ENCODE results near the gene GABRD.
A peak's percentile ranks its signal among the peaks of the same experiment; 100 is the strongest.
"Not testable (repeated sequence)": the region's sequence is repeated elsewhere in the genome, so short reads cannot be mapped to it uniquely, and the experiment has no call there.

GABRD gene, protein sequence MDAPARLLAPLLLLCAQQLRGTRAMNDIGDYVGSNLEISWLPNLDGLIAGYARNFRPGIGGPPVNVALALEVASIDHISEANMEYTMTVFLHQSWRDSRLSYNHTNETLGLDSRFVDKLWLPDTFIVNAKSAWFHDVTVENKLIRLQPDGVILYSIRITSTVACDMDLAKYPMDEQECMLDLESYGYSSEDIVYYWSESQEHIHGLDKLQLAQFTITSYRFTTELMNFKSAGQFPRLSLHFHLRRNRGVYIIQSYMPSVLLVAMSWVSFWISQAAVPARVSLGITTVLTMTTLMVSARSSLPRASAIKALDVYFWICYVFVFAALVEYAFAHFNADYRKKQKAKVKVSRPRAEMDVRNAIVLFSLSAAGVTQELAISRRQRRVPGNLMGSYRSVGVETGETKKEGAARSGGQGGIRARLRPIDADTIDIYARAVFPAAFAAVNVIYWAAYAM

DNA sequence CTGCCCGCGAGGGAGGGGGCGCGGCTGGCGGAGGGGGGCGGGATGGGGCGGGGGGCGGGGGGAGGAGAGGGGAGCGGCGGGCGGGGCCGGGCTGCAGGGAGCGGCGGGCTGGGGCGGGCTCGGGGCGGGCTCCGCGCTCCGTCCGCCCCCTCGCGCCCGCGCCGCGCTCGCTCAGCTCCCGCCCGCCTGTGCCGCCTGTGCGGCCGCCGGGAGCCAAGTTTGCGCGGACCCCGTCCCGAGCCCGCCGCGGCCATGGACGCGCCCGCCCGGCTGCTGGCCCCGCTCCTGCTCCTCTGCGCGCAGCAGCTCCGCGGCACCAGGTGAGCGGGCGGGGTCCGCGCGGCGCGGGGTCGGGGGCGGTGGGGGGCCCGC is at the start of gene GABRD:
GABRD (plus strand) TSS at position 174 of the 372 bp plus-strand sequence; CDS start at position 253, 79 bp downstream.
- DNase-seq (ENCODE audit: low spot score), result peak; percentile 70

DNA sequence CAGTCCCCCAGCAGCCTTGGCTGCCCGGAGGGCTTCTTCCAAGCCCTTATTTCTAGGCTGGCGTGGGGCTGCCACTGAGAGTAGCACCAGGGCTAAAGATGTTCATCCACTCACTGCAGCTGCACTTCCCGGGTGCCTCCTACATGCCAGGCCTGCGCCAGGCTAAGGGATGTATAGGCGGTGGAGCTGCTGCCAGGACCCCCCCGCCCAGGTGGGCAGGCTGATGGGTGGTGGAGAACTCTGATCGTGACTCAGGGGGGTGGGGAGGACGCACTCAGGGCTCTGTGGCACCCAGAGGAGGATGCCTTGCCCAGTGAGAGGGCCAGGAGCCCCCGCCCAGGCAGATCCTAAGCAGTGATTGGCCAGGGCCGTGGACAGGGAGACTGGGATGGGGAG is 49.6 kb upstream of the GABRD start:
- DNase-seq (ENCODE audit: low spot score), result no peak

DNA sequence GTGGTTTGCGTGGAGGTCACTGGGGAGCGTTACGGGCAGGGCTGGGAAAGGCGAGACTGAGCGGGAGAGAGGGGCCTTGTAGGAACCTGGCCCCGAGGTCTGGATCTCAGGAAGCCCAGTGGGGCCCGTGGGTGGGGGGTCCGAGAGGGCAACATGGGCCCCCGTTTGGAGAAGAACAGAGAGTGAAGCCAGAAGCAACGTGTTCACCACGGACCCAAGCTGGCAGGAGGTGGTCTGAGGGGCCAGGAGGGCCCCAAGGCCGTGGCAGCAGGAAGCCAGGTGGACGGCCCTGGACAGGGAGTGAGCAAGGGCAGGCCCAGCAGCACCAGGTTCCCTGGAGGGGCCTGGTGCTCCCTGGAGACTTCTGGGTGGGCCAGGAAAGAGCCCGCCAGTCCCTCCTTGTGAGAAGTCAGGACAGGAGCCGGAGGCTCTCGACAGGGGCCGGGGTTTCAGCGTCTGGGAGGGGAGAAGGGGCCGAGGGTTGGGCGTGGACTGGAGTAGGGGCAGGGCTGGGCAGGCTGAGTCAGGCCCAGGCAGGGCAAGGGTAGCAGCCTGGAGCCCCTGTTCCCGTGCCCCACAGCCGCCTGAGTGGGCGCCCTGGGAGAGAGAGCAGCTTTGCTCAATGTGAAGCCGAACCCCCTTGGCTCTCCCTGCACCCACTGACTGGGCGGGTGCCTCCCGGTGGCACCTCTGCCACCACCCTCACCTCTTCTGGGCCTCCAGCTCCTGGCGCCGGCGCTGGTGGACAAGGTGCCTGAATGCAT is 49.0 kb upstream of the GABRD start:
- no peak for DNase-seq (ENCODE audit: low spot score)

DNA sequence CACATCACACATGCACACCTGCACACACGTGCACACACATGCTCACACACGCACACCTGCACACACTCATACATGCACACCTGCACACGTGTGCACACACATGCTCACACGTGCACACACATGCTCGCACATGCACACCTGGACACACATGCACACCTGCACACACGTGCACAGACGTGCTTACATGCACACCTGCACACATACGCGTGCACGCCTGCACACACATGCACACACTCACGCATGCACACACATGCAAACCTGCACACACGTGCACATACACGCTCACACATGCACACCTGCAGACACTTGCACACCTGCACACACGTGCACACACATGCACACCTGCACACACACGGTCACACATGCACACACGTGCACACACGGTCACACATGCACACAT is 48.1 kb upstream of the GABRD start:
- DNase-seq (ENCODE audit: low spot score), result no peak

DNA sequence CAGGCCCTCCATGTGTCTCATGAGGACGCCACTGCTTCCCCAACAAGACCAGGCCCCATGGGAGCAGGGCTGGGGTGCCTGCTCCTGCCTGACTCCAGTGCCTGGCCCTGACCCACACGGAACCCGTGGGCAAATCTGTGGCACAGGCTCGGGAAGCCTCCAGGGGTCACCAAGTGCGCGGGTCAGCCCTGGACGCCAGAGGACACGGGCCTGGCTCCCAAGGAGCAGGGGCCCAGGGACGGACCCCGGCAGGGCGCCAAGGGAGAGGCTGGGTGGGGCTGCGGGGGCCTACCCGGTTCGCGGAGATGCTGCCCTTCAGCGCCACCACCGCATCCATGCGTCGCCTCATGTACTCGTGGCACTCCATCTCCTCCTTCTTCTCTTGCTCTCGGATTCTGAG is 47.5 kb upstream of the GABRD start:
- no peak for DNase-seq (ENCODE audit: low spot score)

DNA sequence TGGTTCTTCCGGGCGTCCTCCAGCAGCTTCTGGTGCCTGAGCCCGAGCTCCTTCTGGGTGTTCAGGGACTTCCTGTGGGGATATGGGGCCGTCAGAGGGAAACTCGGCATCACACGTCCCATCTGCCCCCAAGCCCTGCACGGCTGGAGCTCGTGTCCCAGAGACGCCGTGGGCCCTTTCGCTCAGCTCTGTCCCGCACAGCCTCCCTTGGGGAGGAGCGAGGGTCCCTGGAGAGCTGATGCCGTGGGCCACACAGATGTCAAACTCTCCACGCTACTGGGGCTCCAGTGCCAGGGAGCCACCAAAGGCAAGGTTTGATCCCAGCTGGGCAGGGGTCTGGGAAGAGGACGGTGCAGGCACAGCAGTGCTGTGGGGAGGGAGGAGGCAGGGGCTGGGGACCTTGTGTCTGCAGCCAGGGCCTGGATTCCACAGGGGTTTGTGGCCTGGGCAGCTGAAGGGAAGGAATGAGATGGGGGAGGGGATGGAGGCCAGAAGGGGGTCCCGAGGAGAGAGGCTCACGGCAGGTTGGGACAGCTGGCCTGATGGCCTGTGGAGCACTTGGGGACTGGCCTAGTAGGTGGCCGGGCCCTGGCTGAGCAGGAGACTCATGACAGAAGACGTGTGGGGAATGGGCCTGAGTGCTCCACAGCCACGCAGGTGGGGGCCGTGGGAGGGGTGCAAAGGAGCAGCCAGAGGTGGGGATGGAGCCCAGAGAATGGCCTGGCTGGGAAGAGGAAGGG is 46.0 kb upstream of the GABRD start:
- no peak for DNase-seq (ENCODE audit: low spot score)

DNA sequence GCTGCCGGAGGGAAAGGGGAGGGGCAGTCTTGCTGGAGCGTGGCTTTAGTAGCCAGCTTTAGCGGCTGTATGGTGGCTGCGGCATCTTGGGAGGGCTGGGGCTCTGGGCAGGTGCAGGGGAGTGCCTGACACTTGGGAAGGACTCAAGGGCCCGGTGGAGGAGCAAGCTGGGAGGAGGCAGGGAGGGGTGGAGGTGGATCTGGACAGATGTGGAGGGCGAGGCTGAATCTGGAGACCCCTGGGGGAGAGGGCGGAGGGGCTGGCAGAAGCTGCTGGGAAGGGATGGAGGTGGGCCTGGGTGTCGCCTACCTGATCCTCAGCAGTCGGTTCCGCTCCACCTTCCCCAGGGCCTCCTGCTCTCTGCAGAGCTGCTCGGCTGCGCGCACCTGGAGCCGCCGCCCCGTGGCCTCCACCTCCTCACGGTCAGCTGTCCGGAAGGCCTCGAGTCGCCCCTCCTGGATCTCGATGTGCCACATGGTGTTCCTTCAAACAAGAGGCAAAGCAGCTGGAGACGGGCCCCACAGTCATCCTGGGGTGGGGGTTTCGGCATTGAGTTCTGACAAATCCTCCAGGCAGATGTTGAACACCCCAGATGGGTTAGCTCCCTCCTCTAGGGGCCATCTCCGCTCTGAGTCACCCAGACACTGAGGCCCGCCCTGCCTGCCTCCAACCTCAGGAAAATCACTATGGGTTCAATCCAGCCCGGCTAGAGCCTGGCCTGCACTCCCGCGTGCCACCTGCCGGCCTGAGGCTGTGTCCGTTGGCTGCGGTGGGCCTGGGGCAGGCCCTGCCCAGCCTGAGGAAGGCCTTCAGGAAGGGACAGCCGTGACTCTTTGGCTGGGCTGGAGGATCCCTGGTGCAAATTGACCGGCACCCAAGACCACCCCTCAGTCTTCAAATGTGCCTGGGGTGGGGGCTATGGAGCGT is 45.2 kb upstream of the GABRD start:
- no peak for DNase-seq (ENCODE audit: low spot score)

DNA sequence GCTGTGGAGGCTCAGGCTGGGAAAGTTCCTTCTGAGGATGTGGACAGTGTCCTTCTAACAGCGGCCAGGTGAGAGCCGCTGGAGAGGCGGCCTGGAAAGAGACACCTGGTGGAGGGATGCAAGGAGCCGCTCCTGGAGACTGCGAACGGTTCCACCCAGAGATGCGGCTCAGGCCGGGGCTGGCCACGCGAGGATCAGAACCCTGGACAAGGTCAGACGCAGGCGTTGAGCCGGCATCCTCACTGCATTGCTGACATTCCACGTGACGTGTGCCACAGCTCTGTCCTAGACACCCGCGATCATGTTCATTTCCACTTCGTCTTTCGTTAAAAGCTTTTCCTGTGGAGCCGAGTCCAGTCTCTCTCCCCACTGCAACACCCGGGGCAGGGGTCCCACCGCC is 44.3 kb upstream of the GABRD start:
- DNase-seq (ENCODE audit: low spot score), result no peak

DNA sequence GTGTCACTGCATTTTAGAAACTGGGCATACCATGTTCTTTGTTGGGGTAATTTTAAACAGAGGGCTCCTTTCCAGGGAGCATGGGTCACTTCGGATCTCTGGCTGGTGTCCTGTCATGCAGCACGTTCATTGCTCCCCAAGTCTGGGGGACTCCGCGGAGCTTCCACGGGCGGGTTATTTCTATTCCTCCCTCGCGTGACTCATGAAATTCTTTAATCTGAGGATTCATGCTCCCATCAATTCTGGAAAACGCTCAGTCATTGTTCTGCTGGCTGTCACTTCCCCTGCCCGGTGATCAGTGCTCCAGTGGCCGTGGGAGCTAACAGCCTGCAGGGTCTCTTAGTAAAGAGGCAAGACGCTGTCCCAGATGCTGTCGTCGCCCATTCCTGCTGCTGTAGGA is 43.6 kb upstream of the GABRD start:
- DNase-seq (ENCODE audit: low spot score), result no peak

DNA sequence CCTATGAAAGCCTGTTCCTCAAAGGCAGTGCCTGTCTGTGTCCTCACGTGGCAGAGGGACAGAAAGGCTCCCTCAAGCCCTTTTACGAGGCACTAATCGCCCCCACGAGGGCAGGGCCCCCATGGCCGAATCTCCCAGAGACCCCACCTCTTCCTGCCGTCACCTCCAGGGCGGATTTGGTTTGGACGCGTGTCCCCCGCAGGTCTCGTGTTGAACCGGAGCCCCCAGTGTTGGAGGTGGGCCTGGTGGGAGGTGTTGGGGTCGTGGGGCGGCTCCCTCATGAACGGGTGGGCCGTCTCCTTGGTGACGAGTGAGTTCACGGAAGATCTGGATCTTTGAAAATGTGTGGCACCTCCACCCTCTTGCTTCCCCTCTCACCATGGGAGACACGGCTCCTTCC is 43.1 kb upstream of the GABRD start:
- no peak for DNase-seq (ENCODE audit: low spot score)

DNA sequence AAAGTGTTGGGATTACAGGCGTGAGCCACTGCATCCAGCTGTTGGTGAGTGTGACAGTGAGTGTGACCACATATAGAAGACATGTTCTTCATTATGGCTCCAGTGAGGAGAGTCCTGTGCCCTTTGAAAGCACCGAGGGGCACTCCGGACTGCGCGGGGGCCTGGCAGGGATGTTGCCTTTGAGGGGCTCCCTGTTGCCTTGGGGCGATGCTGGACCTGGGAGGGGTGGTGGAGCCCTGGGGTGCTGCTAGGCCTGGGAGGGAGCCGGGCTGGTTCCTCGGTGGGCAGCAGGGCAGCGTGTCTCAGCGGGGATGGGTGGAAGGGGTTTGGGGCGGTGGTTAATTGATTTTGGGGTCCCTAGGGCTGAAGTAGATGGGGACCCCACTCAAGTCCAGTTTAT is 41.0 kb upstream of the GABRD start:
- DNase-seq (ENCODE audit: low spot score), result no peak

DNA sequence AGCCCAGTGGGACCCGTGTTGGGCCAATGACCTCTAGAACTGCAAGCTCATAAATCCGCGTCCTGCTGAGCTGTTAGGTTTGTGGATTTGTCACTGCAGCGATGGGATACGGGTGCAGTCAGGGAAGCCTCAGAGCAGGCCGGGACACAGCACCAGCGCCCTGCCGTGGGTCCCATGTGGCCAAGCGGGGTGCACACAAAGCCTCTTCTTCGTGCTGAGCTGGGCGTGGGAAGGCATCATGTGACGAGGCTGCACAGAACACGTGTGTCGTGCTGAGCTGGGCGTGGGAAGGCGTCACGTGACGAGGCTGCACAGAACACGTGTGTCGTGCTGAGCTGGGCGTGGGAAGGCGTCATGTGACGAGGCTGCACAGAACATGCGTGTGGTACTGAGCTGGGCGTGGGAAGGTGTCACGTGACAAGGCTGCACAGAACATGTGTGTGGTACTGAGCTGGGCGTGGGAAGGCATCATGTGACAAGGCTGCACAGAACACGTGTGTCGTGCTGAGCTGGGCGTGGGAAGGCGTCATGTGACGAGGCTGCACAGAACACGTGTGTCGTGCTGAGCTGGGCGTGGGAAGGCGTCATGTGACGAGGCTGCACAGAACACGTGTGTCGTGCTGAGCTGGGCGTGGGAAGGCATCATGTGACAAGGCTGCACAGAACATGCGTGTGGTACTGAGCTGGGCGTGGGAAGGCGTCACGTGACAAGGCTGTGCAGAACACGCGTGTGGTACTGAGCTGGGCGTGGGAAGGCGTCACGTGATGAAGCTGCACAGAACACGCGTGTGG is 40.3 kb upstream of the GABRD start:
- not testable (repeated sequence) for DNase-seq (ENCODE audit: low spot score)

DNA sequence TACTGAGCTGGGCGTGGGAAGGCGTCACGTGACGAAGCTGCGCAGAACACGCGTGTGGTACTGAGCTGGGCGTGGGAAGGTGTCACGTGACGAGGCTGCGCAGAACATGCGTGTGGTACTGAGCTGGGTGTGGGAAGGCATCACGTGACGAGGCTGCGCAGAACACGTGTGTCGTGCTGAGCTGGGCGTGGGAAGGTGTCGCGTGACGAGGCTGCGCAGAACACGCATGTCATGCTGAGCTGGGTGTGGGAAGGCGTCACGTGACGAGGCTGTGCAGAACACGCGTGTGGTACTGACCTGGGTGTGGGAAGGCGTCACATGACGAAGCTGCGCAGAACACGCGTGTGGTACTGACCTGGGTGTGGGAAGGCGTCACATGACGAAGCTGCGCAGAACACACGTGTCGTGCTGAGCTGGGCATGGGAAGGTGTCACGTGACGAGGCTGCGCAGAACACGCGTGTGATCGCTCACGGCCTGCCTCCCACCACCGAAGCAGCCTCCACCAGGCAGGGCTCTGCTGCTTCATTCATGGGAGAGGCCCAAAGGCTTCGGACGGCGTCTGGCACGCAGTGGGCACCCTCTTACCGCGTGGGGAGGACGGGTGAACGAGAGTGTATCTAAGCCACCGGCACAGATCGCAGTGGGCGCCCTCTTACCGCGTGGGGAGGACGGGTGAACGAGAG is 39.5 kb upstream of the GABRD start:
- no peak for DNase-seq (ENCODE audit: low spot score)

DNA sequence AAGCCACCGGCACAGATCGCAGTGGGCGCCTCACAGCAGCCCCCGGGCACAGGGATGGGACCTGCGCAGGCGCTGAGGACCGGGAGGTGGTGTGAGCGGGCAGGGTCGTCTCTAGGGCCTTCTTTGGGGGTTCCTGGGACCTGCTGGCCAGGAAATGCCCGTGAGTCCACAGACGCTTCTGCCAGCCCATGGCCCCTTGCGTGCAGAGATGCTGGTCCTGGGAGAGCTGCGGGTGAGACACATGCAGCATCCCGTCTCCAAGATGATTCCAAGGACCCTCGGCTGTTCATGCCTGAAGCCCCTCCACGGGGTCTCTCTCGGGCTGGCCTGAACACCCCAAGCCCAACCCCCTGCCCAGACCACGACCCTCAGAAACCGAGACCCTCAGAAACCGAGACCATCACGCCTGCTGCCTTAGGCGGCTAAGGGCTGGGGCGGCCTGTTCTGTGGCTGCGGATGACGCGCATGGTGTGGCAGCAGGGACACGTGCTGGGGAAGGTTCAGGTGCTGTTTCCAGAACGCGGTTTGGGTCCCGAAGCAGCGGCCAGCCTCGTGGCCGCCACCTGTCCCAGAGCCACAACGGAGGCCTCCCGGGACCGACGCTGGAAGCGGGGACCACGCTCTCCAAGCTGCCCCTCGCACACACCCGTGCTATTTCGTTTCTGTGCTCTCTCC is 38.5 kb upstream of the GABRD start:
- no peak for DNase-seq (ENCODE audit: low spot score)

DNA sequence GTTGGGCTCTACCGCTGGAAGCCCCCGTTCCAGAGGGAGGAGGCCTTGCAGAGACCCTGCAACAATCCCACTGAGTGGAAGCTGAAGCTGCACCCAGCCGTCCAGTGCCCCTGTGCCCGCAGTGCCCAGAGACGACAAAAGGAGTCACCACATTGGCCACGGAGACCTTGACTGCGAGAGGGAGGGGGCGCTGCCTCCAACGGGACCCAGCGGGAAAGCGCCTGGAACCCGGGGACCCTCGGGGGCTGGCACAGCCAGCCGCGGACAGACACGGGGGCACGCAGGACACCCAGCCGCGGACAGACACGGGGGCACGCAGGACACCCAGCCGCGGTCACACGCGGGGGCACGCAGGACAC is 38.0 kb upstream of the GABRD start:
- no peak for DNase-seq (ENCODE audit: low spot score)

DNA sequence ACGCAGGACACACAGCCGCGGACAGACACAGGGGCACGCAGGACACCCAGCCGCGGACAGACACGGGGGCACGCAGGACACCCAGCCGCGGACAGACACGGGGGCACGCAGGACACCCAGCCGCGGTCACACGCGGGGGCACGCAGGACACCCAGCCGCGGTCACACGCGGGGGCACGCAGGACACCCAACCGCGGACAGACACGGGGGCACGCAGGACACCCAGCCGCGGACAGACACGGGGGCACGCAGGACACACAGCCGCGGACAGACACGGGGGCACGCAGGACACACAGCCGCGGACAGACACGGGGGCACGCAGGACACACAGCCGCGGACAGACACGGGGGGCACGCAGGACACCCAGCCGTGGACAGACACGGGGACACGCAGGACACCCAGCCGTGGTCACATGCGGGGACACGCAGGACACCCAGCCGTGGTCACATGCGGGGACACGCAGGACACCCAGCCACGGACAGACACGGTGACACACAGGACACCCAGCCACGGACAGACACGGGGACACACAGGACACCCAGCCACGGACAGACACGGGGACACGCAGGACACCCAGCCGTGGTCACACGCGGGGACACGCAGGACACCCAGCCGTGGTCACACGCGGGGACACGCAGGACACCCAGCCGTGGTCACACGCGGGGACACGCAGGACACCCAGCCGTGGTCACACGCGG is 37.4 kb upstream of the GABRD start:
- DNase-seq (ENCODE audit: low spot score), result not testable (repeated sequence)

DNA sequence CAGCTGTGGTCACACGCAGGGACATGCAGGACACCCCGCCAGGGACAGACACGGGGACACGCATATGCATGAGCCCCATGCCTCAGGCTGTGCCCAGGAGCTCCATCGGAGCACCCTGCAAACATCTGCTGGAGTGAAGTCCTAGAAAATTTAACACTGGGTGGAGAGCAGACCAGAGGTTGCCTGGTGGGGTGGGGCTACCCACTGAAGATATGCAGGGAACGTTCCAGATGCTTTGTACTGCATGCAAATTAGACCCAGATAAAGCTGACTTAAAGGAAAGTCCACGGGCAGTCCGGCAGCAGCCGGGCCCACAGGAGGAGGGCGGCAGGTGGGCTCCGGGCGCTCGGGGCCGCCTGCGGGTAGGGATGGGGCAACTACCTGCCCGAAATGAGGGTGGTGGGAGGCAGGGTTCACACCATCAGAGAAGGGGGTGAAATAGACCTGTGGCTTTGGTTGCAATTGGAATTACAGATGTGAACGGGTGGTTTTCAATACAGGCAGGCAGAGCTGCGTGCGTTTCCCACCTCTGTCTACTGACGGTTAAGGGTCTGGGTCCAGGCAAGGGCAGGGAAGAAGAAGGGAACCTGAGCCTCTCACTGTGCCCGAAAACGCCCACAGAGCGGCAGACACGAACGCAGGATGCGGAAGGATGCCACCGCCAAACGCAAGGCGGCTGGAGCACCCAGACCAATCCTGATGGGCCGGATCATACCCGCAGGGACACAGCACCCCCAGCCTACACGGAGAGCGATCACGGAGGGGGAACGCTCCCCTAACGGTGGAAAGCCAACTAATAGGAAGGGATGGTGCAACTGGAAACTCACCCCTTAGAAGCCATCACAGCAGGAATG is 36.5 kb upstream of the GABRD start:
- DNase-seq (ENCODE audit: low spot score), result no peak

DNA sequence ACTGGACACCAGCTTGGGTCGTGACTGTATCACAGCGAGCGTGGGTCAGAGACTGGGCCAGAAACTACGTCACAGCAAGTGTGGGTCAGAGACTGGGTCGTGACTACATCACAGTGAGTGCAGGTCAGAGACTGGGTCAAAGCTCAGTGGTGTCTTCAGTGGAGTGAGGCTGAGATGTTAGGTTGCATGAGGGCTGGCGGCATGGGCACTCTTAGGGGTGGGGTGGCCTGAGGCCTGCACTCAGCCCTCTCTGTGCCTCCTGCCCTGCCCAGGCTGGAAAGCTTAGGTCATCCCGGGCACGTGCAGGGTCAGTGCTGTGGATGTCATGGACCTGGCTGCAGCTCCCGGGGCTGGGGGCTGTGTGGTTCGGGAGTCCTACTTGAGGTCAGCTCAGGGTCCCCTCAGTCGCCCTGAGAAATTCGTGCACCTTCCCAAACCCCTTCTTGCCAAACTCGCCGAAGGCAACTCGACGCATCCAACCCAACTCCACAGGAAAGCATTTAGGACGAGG is 34.5 kb upstream of the GABRD start:
- DNase-seq (ENCODE audit: low spot score), result no peak
